Heart right ventricle (tissue), 16 donors: ENCODE measurements around the gene ARL4A. TPM values are rescaled to one million over a fixed set of nuclear protein-coding genes. Genes with fewer than 3 reads are reported as not detected.

Experiments
- ATAC-seq, 8 donors: fragments of 200-7000 bp; cut with Tn5 transposase; one replicate each; pipeline ENCODE4 v1.9.1; 2020; ENCODE audit warnings: mild to moderate bottlenecking in 8 of 8, moderate library complexity in 8 of 8, moderate number of reproducible peaks in 1 of 8
- DNase-seq, 2 donors: peaks; one replicate each; pipeline ENCODE4 v3.0.0-alpha.2; 2020
- H3K27ac ChIP-seq, 10 donors: fragments of 200-600 bp; sonication (generic) in 2 of 10; one replicate each; pipeline versions ENCODE4 v1.5.0 to v1.8.0; 2020 to 2022; ENCODE audit warnings: mild to moderate bottlenecking in 3 of 10
- H3K27me3 ChIP-seq, 7 donors: fragments of 200-600 bp; one replicate each; pipeline ENCODE4 v1.8.0; 2021 to 2022; ENCODE audit warnings: mild to moderate bottlenecking in 2 of 7
- H3K36me3 ChIP-seq, 9 donors: fragments of 200-600 bp; sonication (generic) in 1 of 9; one replicate each; pipeline versions ENCODE4 v1.5.0 to v1.8.0; 2020 to 2022; ENCODE audit warnings: mild to moderate bottlenecking in 2 of 9
- H3K4me1 ChIP-seq, 9 donors: fragments of 200-600 bp; sonication (generic) in 1 of 9; one replicate each; pipeline versions ENCODE4 v1.5.0 to v1.8.0; 2020 to 2022; ENCODE audit warnings: mild to moderate bottlenecking in 4 of 9
- H3K4me3 ChIP-seq, 10 donors: fragments of 200-600 bp; sonication (generic) in 2 of 10; one replicate each; pipeline versions ENCODE4 v1.5.0 to v1.8.0; 2020 to 2022; ENCODE audit warnings: mild to moderate bottlenecking in 7 of 10, moderate library complexity in 2 of 10
- H3K9me3 ChIP-seq, 11 donors: fragments of 200-600 bp in 10 of 11; sonication (generic) in 2 of 11; one replicate each; pipeline versions ENCODE4 v1.5.0 to v1.8.0; 2013 to 2022; ENCODE audit warnings: mild to moderate bottlenecking in 2 of 11, control low read depth in 1 of 11, moderate library complexity in 1 of 11
- CTCF ChIP-seq, 9 donors: fragments of 200-600 bp; sonication (generic) in 2 of 9; IDR thresholded peaks; one replicate each; pipeline versions ENCODE4 v1.5.0 to v1.8.0; 2021 to 2022; ENCODE audit warnings: antibody characterized with exemption in 9 of 9, mild to moderate bottlenecking in 5 of 9, moderate library complexity in 1 of 9
- WGBS, 2 donors: extraction: QIAGEN DNeasy Blood & Tissue Kit; methylation state at CpG; one replicate each; pipeline ENCODE4 v1.1.7; 2013; ENCODE audit warnings: inconsistent platforms in 1 of 2; 5-methylcytosine and 5-hydroxymethylcytosine counted together
- intact Hi-C, 10 donors: fragments of 100-400 bp; cut with DNase I; formaldehyde crosslinking; loops; one replicate each; pipeline versions ENCODE4 v1.11.1 to v1.14.2; 2022
- polyA plus RNA-seq, 2 donors: library from polyadenylated mRNA; stranded (reverse); fragments of 200-250 nt; gene quantifications; one replicate each; pipeline ENCODE4 v1.2.3, GENCODE V29; 2013
- total RNA-seq, 10 donors: library from RNA; stranded (reverse); fragmentation: NEBNext Ultra II Directional in 3 of 10; extraction: Animal tissue kit (Norgen Biotek cat#: 25700) in 3 of 10; gene quantifications; one replicate each; pipeline versions ENCODE4 v1.2.1 to v1.2.4, GENCODE V29; 2021 to 2023
- donor health status: Arrhythmogenic right ventricular cardiomyopathy.
- donor health status: ischemic (EF 13 %, LVEDD 7.1; RV severe dilation, severe dysfunction).
- donor health status: healthy with polysubstance abuse.
- donor health status: DM: no; HTN: yes; CAD: no.
- donor health status: DM: no; HTN: no; CAD: no.
- donor health status: ischemic (EF 25% LVEDD 6.9; RV normal size, moderate dysfunction).
- donor health status: ischemic (EF 25% LVEDD 5.7; RV mildly dilated, moderate dysfunction).
- donor health status: healthy.
- donor health status: DM: yes; HTN: yes; CAD: no.
- donor health status: Ischemic cardiomyopathy.
- donor health status: ischemic (EF 35%, LVEDD 5.7; RV mildly dilated, moderate dysfunction).
- donor health status: nonischemic (EF 11% LVEDD 7.7; RV severe dilation, severe dysfunction).
- donor health status: DM: yes; HTN: yes; CAD: no.
- donor health status: PGD.
- donor health status: ischemic (EF 29% LVEDD 5.4; RV normal size, mild dysfunction).
- donor health status: nonischemic (EF 23%, LVEDD 6.1; RV moderate dilation, normal function).

ARL4A gene
- total and polyA plus RNA-seq, 12 donors, result 6.9 to 21.4 (median 12.9) TPM

- H3K4me1 ChIP-seq, result peaks cover 0 to 22% (median 0%) of the 10 kb centered on the region in 9 donors
- no peaks in the 10 kb centered on the region for H3K9me3 ChIP-seq
- ATAC-seq, result no peak
- H3K4me3 ChIP-seq, result no peak overlapping the region
- no peak for DNase-seq
- 85 to 89% methylated on average over 7 of the region's 7 CpGs for WGBS, 2 donors
- H3K27me3 ChIP-seq, result peaks cover 0 to 5% (median 0%) of the 10 kb centered on the region in 7 donors
- H3K27ac ChIP-seq, result no peak overlapping the region
- TF ChIP-seq CTCF (IDR thresholded peaks at IDR 0.05), result no peak
- intact Hi-C loops, result loop anchor here in 4 of 10 donors (2.0 to 10.0 kb wide), 5 partner anchors 42 to 624 kb away; no protein-coding TSS in a partner anchor
- no peaks in the 10 kb centered on the region for H3K36me3 ChIP-seq
Observed at GRCh38 chr7:12640299-12641096, 46.9 kb upstream of the ARL4A start.

GRCh38 chr7:12641196-12641595 is 46.2 kb upstream of the ARL4A start:
- intact Hi-C loops, result loop anchor here in 4 of 10 donors (2.0 to 10.0 kb wide), 5 partner anchors 41 to 624 kb away; no protein-coding TSS in a partner anchor
- H3K27me3 ChIP-seq, result peaks cover 0 to 5% (median 0%) of the 10 kb centered on the region in 7 donors
- DNase-seq (no peak), ATAC-seq (no peak)
- TF ChIP-seq CTCF (IDR thresholded peaks at IDR 0.05), result no peak
- no peaks in the 10 kb centered on the region for H3K36me3 ChIP-seq
- H3K4me3 ChIP-seq, result no peak overlapping the region
- H3K4me1 ChIP-seq, result peaks cover 0 to 16% (median 0%) of the 10 kb centered on the region in 9 donors
- H3K9me3 ChIP-seq, result no peaks in the 10 kb centered on the region
- 85 to 89% methylated on average over 2 to 3 of the region's 3 CpGs for WGBS, 2 donors
- no peak overlapping the region for H3K27ac ChIP-seq

- ATAC-seq (no peak), DNase-seq (no peak)
- peaks cover 0 to 16% (median 0%) of the 10 kb centered on the region in 9 donors for H3K4me1 ChIP-seq
- no peak for TF ChIP-seq CTCF (IDR thresholded peaks at IDR 0.05)
- peaks cover 0 to 5% (median 0%) of the 10 kb centered on the region in 7 donors for H3K27me3 ChIP-seq
- H3K27ac ChIP-seq, result no peak overlapping the region
- H3K36me3 ChIP-seq, result no peaks in the 10 kb centered on the region
- H3K4me3 ChIP-seq, result no peak overlapping the region
- no peaks in the 10 kb centered on the region for H3K9me3 ChIP-seq
- WGBS, 2 donors, result 93 to 96% methylated on average over 5 of the region's 5 CpGs
- intact Hi-C loops, result loop anchor here in 2 of 10 donors (5.0 to 10.0 kb wide), 3 partner anchors 40 to 622 kb away; no protein-coding TSS in a partner anchor
Observed at GRCh38 chr7:12642508-12642907, 44.9 kb upstream of the ARL4A start.

GRCh38 chr7:12643001-12643643 is 44.3 kb upstream of the ARL4A start:
- DNase-seq, result no peak
- Histone ChIP-seq H3K36me3 (no peaks in the 10 kb centered on the region), H3K27ac (no peak overlapping the region), H3K9me3 (no peaks in the 10 kb centered on the region), H3K4me3 (no peak overlapping the region), H3K27me3 (peaks cover 0 to 2% (median 0%) of the 10 kb centered on the region in 7 donors), H3K4me1 (peaks cover 0 to 12% (median 0%) of the 10 kb centered on the region in 9 donors)
- TF ChIP-seq CTCF (IDR thresholded peaks at IDR 0.05), result no peak
- ATAC-seq, result no peak
- intact Hi-C loops, result loop anchor here in 2 of 10 donors (5.0 to 10.0 kb wide), 3 partner anchors 39 to 622 kb away; no protein-coding TSS in a partner anchor
- 79 to 82% methylated on average over 3 of the region's 3 CpGs for WGBS, 2 donors
